MM.1S (cell line): ENCODE data around the gene SUSD3.

Experiments
- DNase-seq: peaks from one replicate; pipeline ENCODE4 v3.0.0-alpha.2; 2015
- H2AFZ ChIP-seq: fragments of 300-600 bp; sonication (generic); 2 replicates; pipeline ENCODE4 v1.6.0; 2016; ENCODE audit warnings: antibody characterized with exemption, low read length
- H3F3A ChIP-seq: fragments of 300-600 bp; sonication (generic); 2 replicates; pipeline ENCODE4 v1.6.1; 2016; ENCODE audit warnings: mild to moderate bottlenecking, antibody characterized with exemption, low read length, moderate library complexity, mixed read lengths; ENCODE audit not compliant: insufficient read depth
- H3K27ac ChIP-seq: fragments of 300-600 bp; sonication (generic); 2 replicates; pipeline ENCODE4 v1.5.1; 2016; ENCODE audit warnings: mild to moderate bottlenecking, low read length
- H3K27me3 ChIP-seq: fragments of 300-600 bp; sonication (generic); replicated peaks from 2 replicates; pipeline ENCODE4 v1.6.0; 2016; ENCODE audit warnings: low read length; ENCODE audit not compliant: insufficient read depth
- H3K36me3 ChIP-seq: fragments of 300-600 bp; sonication (generic); replicated peaks from 2 replicates; pipeline ENCODE4 v1.6.1; 2016; ENCODE audit warnings: mild to moderate bottlenecking, low read length, mixed read lengths; ENCODE audit not compliant: insufficient read depth
- H3K4me1 ChIP-seq: fragments of 300-600 bp; sonication (generic); 2 replicates; pipeline ENCODE4 v1.6.1; 2016; ENCODE audit warnings: low read length, mixed read lengths
- H3K4me2 ChIP-seq: fragments of 300-600 bp; sonication (generic); 2 replicates; pipeline ENCODE4 v1.6.0; 2016; ENCODE audit warnings: low read depth, low read length
- H3K4me3 ChIP-seq: fragments of 300-600 bp; sonication (generic); 2 replicates; pipeline ENCODE4 v1.5.1; 2016; ENCODE audit warnings: low read length, mixed read lengths
- H3K79me2 ChIP-seq: fragments of 300-600 bp; sonication (generic); 2 replicates; pipeline ENCODE4 v1.6.1; 2016; ENCODE audit warnings: mixed run types, low read length, mixed read lengths
- H3K9ac ChIP-seq: fragments of 300-600 bp; sonication (generic); 2 replicates; pipeline ENCODE4 v1.6.1; 2016; ENCODE audit warnings: low read length, mixed read lengths
- H3K9me2 ChIP-seq: fragments of 300-600 bp; sonication (generic); replicated peaks from 2 replicates; pipeline ENCODE4 v1.6.1; 2016; ENCODE audit warnings: mild to moderate bottlenecking, low read length, mixed read lengths; ENCODE audit not compliant: insufficient read depth
- H3K9me3 ChIP-seq: fragments of 300-600 bp; sonication (generic); replicated peaks from 2 replicates; pipeline ENCODE4 v1.6.1; 2016; ENCODE audit warnings: mild to moderate bottlenecking, low read length, mixed read lengths; ENCODE audit not compliant: insufficient read depth
- H4K20me1 ChIP-seq: fragments of 300-600 bp; sonication (generic); 2 replicates; pipeline ENCODE4 v1.6.1; 2016; ENCODE audit warnings: mild to moderate bottlenecking, low read length, moderate library complexity, mixed read lengths; ENCODE audit not compliant: insufficient read depth
- EZH2 ChIP-seq: fragments of 300-600 bp; sonication (generic); optimal IDR thresholded peaks from 2 replicates; pipeline ENCODE3; 2017; ENCODE audit warnings: low read depth, mild to moderate bottlenecking, antibody characterized with exemption, low read length, mixed read lengths
- EZH2phosphoT487 ChIP-seq: fragments of 300-600 bp; sonication (generic); IDR thresholded peaks from 2 replicates; pipeline ENCODE4 v1.6.1; 2018; ENCODE audit warnings: antibody characterized with exemption, low read length
- TF ChIP-seq, protein P1 (sequence below): fragments of 300-600 bp; sonication (generic); IDR thresholded peaks from 2 replicates; pipeline ENCODE4 v1.5.1; 2016; ENCODE audit warnings: antibody characterized with exemption, low read length, mixed read lengths

The SUSD3 gene

DNA sequence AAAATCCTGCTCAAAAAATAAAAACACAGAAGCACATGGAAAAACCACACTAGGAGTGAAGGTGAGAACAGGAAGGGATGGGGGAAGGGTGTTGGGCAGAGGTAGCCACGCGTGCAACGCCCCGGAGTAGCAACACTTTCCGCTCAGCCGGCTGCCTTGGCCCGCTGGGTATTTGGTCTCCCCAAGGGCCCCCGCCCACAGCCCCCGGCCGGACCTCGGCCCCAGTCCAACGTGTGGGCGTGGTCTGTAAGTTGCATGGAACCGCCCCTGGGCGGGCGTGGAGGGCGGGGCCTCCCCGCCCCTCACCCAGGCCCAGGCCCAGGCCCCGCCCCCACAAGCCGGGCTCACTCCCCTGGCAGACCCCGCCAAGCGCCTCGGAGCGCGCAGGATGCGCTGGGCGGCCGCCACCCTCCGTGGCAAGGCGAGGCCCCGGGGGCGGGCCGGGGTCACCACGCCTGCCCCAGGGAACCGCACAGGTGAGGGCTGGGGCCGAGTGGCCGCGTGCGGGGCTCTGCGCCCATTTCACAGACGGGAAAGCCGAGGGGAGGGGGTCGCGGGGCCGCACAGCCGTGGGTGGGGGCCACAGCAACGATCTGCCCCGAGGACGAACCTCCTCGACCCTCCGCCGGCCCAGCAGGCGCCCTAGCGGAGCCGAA lies at the start of gene SUSD3:
SUSD3 (plus strand) TSS at position 347 of the 656 bp plus-strand sequence; CDS start at position 389, 42 bp downstream.
- H3K79me2 ChIP-seq = peaks cover 30% of the 10 kb centered on the region
- peak within 1 kb of the TSS; percentile 61 for H3K9ac ChIP-seq
- H3K36me3 ChIP-seq = no peaks in the 10 kb centered on the region
- peak; percentile 78 for DNase-seq
- H3F3A ChIP-seq = peaks cover 24% of the 10 kb centered on the region
- H3K27ac ChIP-seq = peak within 1 kb of the TSS; percentile 16; the same call in 1 of the 2 replicates
- no peaks in the 10 kb centered on the region for H3K27me3 ChIP-seq
- no peaks in the 10 kb centered on the region for H3K9me2 ChIP-seq
- TF ChIP-seq, protein P1, sequence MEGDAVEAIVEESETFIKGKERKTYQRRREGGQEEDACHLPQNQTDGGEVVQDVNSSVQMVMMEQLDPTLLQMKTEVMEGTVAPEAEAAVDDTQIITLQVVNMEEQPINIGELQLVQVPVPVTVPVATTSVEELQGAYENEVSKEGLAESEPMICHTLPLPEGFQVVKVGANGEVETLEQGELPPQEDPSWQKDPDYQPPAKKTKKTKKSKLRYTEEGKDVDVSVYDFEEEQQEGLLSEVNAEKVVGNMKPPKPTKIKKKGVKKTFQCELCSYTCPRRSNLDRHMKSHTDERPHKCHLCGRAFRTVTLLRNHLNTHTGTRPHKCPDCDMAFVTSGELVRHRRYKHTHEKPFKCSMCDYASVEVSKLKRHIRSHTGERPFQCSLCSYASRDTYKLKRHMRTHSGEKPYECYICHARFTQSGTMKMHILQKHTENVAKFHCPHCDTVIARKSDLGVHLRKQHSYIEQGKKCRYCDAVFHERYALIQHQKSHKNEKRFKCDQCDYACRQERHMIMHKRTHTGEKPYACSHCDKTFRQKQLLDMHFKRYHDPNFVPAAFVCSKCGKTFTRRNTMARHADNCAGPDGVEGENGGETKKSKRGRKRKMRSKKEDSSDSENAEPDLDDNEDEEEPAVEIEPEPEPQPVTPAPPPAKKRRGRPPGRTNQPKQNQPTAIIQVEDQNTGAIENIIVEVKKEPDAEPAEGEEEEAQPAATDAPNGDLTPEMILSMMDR = no peak
- no peak for TF ChIP-seq EZH2
- no peak for TF ChIP-seq EZH2phosphoT487
- peak within 1 kb of the TSS; percentile 68 for H3K4me3 ChIP-seq
- H3K4me1 ChIP-seq = peaks cover 36% of the 10 kb centered on the region
- no peaks in the 10 kb centered on the region for H3K9me3 ChIP-seq
- peak within 1 kb of the TSS; percentile 89 for H3K4me2 ChIP-seq
- H2AFZ ChIP-seq = peak within 1 kb of the TSS; percentile 61; the same call in 1 of the 2 replicates
- H4K20me1 ChIP-seq = no peaks in the 10 kb centered on the region

DNA sequence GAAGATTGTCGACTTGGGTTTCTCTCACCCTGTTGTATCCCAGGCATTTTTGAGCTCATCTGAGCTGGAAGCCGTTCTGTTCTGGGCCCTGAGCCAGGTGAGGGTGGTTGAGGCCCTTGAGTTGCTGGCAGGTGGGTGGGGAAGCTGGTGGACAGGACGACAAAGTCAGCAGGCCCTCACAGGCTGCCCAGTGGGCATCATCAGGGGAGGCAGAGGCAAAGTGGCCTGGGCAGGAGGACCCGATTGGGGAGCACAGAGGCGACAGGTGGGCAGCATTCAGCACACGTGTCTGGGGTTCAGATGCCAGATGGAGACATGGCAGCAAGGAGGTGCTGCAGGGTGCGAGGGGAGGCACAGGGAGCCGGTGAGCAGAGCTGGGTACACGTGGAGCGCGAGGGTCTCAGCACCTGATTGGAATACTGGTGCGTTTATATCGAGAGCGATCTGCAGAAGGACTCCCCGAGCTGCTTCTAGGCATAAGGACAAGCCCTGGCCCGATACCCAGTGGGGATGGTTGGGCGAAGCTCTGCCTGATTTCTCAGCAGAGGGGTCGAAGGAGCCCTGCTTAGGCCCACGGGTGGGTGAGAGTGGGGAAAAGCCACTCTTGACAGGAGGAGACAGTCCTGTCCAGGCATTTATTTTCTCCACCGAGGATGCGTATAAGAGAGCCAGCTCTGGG lies 49.0 kb upstream of the SUSD3 start:
- H3K9ac ChIP-seq = no peak overlapping the region
- no peak overlapping the region for H2AFZ ChIP-seq
- no peaks in the 10 kb centered on the region for H3K36me3 ChIP-seq
- H3K9me2 ChIP-seq = no peaks in the 10 kb centered on the region
- H3F3A ChIP-seq = no peaks in the 10 kb centered on the region
- H3K4me3 ChIP-seq = no peak overlapping the region
- no peak overlapping the region for H3K27ac ChIP-seq
- no peak for DNase-seq
- TF ChIP-seq EZH2phosphoT487 (no peak), EZH2 (no peak)
- TF ChIP-seq, protein P1 = no peak
- H3K79me2 ChIP-seq = no peaks in the 10 kb centered on the region
- no peak overlapping the region for H3K4me2 ChIP-seq
- H3K27me3 ChIP-seq = no peaks in the 10 kb centered on the region
- no peaks in the 10 kb centered on the region for H4K20me1 ChIP-seq
- no peaks in the 10 kb centered on the region for H3K9me3 ChIP-seq
- H3K4me1 ChIP-seq = no peaks in the 10 kb centered on the region

DNA sequence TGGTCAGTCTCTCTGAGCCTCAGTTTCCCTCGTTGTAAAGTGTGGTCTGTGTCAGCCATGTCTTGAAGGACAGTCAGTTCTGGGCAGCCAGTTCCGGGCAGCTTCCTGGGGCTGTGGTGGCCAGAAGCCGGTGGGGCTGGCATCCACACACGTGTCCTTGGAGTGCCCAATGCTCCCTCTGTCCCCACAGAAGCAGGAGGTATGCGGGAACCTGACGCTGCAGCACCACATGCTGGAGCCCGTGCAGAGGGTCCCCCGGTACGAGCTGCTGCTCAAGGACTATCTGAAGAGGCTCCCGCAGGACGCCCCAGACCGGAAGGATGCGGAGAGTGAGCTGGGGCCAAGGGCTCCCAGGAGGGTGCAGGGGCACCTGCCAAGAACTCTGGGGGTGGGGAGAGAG lies 48.4 kb upstream of the SUSD3 start:
- Histone ChIP-seq H3K9me3 (no peaks in the 10 kb centered on the region), H3K9ac (no peak overlapping the region), H2AFZ (no peak overlapping the region), H3K9me2 (no peaks in the 10 kb centered on the region), H3K4me1 (no peaks in the 10 kb centered on the region), H3K4me2 (no peak overlapping the region), H3K79me2 (no peaks in the 10 kb centered on the region), H3K27me3 (no peaks in the 10 kb centered on the region), H3K36me3 (no peaks in the 10 kb centered on the region), H4K20me1 (no peaks in the 10 kb centered on the region), H3F3A (no peaks in the 10 kb centered on the region), H3K27ac (no peak overlapping the region), H3K4me3 (no peak overlapping the region)
- DNase-seq = no peak
- TF ChIP-seq EZH2 (no peak), EZH2phosphoT487 (no peak)
- TF ChIP-seq, protein P1 = no peak
